Renal pelvis (tissue), 4 donors: ENCODE measurements around the gene CYTH4. TPM values are rescaled to one million over a fixed set of nuclear protein-coding genes. Genes with fewer than 3 reads are reported as not detected.

Source experiments
- DNase-seq: peaks from one replicate; pipeline ENCODE4 v3.0.0-alpha.2; 2013
- polyA plus RNA-seq, 3 donors: library from polyadenylated mRNA; unstranded; fragments of 120-200 nt; gene quantifications; one replicate each; pipeline ENCODE4 v1.2.1, GENCODE V29; 2013; ENCODE audit not compliant: insufficient read length in 3 of 3

Gene CYTH4
- polyA plus RNA-seq, 3 donors: 3.6 to 4.7 (median 4.5) TPM

DNA sequence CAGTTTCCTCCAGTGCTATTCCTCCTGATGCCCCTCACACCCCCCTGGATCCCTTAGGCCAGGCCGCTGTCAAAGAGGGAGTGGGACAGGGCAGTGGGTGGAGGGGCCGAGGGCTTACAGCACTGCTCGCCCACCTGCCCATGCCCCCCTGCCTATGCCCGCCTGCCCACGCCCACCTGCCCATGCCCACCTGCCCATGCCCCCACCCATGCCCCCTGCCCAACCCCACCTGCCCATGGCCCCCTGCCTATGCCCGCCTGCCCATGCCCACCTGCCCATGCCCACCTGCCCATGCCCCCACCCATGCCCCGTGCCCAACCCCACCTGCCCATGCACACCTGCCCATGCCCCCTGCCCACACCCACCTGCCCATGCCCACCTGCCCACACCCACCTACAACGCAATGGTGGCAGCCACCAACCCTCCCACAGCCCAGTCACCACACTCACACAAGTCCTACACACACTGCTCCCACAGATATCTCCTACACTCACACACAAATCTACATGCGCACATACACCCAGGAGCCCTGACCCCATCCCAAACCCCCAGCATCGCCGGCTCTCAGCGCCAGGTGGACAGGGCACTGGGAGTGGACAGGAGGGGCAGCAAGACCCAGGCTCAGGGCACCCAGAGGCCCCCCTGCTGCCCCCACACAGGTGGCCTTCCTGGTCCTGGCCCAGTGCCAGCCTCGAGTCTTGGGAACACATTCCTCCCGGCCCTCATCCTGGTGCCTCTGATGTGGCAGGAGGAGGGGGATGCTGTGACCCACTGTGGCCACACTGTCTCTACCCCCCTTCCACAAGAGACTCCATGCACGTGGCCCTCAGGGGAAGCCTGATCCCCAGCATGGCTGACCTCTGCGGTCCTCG lies 61.8 kb downstream of the CYTH4 start:
- no peak for DNase-seq

DNA sequence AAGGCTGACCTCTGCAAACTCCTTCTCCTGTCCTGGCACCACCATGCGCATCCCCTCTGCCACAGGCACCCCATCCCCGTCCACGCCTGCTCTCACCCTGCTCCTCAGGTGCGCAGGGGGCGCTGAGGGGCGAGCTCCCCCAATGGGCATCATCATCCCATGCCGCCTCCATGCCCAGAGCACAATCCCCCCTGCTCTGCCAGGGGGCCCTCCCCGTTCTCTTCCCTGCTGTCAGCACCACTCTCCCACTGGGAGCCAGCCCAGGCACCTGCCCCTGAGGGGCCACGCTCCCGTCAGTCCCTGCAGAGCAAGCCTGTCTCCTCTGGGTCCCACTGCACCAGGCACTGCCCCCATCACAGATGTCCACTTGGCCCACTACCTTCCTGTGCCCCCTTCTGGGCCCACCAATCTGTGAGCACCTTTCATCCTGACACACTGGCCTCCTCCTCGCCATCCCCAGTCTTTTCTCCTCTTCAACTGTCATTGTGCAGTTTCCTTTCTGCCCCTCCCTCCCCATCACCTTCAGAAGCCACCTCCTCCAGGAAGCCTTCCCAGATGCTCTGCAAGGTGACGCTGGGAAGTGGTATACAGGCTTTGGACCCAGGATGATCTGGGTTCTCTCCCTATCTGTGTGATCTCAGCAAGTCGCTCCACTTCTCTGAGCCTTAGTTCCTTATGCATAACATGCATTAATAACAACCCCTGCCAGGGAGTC lies 62.6 kb downstream of the CYTH4 start:
- DNase-seq: no peak

DNA sequence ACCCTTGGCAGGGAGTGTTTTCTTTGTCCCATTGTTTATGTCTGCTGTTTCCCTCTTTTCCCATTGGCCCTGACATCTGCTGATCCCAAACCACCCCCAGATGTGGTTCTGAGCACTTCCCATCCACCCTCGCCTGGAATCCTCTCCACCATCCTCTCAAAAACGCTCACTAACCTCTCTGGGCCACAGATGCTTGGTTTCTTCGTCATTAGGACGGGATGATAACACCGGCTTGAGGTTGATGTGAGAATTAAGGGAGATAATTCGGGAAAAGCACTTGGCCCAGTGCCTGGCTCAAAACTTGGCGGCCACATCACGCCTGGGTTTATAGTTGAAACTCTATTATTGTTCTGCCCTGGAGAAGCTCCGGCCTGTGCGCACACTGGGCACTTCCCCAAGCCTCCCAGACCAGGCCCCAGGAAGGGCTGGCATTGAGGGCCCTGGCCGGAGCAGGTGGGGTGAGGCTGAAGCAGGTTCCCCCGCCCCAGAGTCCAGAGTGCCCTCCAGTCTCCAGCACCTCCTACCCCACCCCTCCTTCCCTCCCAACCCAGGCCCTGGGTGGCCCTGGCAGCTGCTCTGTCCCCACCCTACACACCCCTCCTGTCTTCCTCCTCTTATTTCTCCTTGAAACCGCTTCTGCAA lies 63.7 kb downstream of the CYTH4 start:
- DNase-seq: no peak

DNA sequence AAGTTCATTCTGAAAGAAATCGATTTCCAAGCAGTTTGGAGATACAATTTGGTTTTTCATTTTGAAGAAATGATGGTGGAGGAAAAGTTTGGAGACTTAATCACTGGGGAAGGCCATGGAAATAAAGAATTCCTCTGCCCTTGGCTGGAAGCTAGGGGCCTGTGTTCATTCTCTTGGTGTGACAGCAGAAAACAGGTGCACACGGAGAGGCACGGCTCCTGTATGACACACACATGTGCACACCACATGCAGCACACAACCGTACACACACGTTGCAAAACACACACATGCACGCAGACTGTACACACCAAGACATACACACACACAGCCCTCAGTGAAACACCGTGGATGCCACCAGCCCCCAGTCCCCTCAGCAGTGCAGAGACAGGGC lies 64.2 kb downstream of the CYTH4 start:
- DNase-seq: no peak

DNA sequence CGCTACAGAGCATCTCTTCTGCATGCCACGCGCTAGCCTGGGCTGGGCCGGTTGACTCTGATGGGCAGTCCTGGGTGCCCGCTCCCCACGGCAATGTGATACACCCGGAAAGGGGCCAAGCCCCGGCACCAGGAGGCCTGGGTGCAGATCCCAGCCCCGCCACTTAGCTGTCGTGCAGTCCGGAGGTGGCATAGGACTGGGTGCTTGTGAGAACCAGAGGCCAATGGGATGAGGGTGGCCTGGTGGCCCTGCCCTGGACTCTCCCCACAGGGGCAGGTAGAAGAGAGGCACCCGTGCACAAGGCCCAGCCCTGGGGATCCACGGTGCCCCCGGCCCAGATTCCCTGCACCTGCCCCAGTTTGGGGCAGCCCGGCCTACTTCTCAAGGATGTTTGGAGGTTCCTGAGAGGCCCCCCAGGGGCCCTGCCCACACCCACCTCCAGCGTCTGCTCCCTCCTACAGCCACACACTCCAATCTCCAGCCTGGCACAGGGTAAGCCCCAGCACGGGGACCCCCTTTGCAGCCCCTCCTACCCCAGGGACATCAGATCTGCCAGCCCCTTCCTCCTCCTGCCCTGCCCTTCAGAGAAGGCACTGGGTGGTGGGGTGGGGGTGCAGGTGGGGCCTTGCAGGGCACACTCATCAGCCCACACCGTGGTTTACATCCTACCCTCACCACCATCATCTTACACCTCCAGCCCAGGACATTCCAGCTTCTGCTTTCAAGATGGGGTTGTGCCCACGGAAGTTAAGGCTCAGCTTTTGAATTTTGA lies 66.9 kb downstream of the CYTH4 start:
- DNase-seq: no peak

DNA sequence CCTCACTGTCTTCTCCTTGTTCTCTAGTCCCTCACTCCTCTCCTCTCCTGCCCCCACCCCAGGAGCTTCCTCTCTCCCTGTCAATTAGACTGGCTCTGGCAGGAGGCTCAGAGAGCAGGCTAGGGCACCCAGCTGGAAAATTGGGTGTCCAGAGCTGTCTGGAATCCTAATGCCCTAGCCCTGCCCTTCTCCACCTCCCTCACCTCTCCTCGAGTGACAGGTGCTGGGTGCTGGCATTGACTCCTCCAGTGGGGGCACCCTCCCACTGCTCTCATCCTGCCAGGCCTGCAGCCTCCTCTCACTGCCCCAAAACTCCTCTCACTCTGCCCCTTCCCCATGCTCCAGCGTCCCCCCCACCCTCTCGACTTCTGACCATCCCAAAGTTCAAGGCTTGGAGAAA lies 68.9 kb downstream of the CYTH4 start:
- no peak for DNase-seq

DNA sequence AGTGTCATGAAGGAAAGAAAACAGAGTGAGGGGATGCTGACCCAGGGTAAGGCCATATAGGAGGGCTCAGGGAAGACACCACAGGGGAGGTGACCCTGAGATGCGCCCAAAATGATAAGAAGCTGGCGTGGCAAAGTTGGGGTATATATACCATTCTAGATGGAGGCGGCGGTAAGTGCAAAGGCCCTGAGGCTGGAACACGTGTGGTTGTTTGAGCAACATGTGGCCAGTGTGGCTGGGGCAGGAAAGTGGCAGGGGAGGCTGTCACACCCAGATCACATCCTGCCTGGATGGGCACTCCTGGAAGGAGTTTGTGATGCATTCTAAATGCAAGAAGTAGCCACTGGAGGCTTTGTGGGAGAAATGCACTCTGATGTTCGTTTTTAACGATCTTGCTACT lies 70.2 kb downstream of the CYTH4 start:
- no peak for DNase-seq

DNA sequence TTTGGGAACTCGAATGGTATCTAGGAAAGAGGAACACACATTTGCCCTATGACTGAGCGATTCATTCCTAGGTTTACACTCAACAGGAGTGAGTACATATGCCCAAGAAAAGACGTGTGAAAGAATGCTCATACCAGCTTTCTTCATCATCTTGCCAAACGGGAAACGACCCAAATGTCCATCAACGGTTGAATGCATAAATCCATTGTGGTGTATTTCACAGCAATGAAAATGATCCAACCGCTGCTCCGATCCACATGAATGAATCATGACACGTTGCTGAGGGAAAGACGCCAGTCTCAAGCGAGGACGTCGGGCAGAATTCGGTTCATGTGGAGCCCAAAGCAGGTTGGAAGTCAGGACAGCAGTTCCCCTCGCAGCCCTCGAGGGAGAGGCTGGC lies 71.5 kb downstream of the CYTH4 start:
- no peak for DNase-seq

DNA sequence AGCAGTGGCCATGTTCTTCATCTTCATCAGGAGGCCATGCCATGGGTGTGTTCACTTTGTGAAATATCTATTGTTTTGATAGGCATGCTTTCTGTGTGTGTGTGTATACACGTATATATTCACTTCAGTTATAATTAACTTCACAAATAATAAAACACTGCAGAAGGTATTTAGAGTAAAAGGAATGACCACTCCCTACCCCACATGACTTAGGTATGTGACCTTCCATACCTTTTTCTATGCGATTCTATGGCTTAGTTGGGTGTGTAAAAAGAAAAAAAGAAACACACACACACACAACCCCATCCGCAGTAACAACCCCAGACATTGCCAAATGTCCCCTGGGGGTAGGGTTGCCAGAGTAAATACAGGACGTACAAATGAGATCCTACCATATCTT lies 72.0 kb downstream of the CYTH4 start:
- DNase-seq: no peak

DNA sequence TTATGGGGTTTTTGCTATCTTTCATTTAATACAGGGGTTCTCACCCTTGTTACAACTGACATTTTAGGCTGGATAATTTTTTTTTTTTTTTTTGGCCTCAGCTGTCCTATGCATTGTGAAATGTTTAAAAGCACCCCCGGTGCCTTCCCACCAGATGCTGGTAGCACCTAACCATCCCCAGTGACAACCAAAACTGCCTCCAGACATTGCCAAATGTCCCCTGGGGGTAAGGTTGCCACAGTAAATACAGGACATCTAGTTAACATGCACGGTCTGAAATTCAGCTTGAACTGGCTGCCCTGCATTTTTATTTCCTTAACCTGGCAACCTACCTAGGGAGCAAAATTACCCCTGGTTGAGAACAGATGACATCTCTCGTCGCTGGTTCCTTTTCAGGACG lies 72.4 kb downstream of the CYTH4 start:
- DNase-seq: no peak

DNA sequence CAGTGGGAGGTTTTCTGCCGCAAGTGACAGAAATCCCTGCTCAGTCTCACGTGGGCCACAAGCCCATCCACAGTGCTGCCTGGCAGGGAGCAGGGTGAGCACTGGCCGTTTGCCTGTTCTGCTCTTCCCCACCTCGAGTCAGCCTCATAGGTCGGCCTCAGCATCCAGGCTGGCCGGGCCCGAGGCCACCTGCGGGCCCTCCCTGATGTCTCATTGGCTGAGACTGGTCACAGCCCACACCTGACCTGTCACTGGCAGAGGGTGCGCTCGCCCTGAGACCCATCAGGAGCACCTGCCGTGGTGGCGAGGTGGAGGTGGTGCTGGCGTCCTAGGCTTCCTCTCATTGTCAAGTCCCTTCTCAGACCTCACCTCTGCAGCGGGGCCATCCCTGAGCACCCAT lies 72.9 kb downstream of the CYTH4 start:
- DNase-seq: no peak

DNA sequence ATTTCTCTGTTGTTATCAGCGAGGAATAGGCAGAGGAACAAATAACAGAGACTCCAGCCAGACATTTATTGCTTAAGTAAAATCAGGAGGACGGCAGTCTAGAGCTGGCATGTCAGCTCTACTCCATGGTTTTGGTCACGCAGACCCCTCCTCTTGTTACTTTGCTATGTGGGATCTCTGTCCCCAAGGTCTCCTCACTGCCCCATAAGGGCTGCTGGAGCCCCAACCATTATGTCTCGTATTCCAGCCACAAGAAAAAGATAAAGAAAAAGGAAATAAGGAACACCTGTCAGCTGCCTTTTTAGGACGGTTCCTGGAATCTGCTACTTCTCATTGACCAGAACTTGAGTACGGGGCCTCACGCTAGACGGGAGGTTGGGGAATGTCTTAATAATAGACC lies 74.6 kb downstream of the CYTH4 start:
- DNase-seq: no peak

DNA sequence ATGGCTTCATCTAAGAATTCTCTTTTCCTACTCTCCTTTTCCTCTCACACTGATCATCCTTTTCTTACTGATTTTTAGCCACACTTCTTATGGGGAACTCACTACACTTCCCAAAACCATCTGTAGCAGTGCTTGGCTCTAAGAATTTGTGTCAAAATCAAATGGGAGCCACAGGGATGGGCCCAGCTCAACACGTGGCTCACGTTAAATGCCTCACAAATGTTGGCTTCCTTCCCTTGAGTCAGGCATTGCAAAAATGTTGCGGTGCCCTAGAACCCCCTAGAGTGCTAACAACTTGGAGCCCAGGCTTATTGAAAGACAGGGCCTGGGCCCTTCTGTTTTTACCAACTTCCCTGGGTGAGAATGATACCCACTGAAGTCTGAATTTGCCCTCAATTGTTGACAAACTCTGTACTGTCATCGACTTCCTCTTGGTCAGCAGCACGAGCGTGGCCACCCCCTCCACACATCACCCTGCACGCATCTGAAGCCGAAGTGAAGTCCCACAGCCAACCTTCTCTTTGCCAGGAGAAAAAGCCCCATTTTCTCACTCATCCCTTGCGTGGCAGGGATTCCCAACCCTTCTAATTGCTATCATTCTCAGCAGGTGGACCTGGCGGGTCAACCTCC lies 75.3 kb downstream of the CYTH4 start:
- no peak for DNase-seq

DNA sequence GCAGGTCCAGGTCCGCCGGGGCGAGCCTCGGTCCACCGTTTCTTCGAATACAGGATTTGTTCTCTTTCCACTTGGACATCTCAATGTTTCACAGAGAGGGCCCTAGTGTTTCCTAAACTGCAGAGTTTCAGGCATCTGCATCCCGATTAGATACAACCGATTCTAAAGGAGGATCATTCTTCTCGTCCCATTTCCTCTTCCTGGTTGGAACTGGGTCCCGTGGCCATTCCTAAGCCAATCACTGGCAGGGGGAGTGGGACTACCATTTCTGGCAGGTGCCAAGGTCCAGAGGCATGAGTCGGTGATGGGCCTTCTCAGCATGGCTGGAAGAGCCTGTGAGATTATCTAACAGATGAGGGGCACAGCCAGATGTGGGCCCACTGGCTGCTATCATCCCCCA lies 76.1 kb downstream of the CYTH4 start:
- no peak for DNase-seq

DNA sequence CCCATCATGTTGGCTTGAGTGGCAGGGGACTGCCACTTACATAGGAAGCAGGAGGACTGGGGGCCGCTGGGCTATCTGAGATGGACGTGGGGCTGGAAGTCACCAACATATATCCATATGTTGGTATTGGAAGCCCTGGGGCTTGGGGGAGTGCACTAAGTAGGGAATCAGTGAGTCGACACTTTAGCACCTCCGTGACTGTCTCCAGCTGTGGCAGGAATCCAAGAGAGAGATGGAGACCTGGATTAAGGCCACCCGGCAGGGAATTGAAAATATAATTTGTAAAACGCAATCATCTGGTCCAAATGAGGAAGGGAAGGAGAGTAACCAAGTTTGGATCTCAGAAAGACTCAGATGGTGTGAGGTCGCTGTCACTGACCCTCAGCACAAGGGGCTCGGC lies 76.6 kb downstream of the CYTH4 start:
- DNase-seq: no peak

DNA sequence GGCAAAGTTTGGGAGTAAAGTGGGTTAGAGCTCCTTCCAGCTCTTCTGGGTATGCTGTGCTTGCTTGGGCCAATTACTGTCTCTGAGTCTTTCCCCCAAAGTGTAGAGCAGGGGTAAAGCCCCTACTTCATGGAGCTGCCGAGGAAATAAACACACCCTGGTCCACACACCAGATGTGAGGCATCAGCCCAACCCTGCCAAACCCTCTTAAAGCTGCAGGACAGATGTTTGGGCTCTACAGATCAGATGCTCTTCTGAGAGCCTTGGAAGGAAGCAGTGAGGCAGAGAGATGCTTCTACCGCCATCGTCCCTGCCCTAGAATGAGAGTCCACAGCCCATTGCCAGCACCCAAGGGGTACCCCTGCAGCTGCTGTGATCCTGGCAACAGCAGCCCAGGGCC lies 80.3 kb downstream of the CYTH4 start:
- peak; percentile 42 for DNase-seq

DNA sequence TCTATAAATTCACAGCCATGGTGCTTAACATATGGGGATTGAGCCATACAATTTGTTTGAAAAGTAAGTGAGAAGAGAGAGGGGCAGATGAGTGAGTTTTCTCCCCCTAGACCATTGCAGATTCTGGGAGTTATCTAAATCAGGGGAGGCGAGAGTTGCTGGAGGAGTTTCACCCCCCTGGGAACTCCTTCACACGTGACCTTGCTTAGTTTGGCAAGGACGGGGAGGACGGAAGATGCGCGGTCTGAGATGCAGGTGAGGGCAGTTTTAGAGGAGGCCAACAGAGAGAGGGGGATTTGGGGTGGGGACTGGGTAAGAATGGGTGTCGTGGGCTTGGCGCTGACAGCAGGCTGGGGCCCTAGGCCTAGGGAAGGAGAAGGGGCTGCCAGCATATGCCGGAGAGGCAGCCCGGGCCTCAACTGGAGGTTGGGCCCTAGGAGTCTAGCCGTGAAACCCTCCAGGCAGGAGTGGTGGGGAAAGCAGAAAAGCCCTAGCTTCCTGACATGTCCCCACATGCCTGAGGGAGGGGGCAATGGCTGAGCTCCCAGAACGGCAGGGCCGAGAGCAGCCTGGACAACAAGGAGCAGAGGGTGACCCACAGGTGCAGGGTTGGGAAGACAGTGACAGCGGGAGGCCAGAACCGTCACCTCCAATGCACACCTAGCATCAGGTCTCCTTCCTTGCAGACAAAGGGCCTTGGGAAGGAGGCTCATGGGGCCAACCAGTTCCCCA lies 81.1 kb downstream of the CYTH4 start:
- DNase-seq: no peak
